PFSK-1 (cell line): ENCODE results near the gene LRBA.

Experiments used
- FOXP2 ChIP-seq: optimal IDR thresholded peaks from 2 replicates; pipeline ENCODE3; 2011; ENCODE audit warnings: borderline replicate concordance, control low read depth, inconsistent platforms; ENCODE audit not compliant: insufficient read depth; ENCODE audit errors: extremely low read length, extremely low read depth
- POLR2AphosphoS5 ChIP-seq: IDR thresholded peaks from 2 replicates; pipeline ENCODE4 v1.6.1; 2012; ENCODE audit warnings: low read depth, mild to moderate bottlenecking, control low read depth, low read length, moderate library complexity
- REST ChIP-seq, 2 experiments: IDR thresholded peaks; 2 replicates each; pipeline versions ENCODE4 v1.6.1 to v1.8.0; 2011 to 2012; ENCODE audit warnings: low read depth in 2 of 2, low read length in 2 of 2, control low read depth in 1 of 2, inconsistent platforms in 1 of 2, mild to moderate bottlenecking in 1 of 2, moderate library complexity in 1 of 2; ENCODE audit not compliant: insufficient read depth in 1 of 2
- SIN3A ChIP-seq: IDR thresholded peaks from 2 replicates; pipeline ENCODE4 v1.6.1; 2012; ENCODE audit warnings: mild to moderate bottlenecking, low read length, moderate library complexity, borderline replicate concordance; ENCODE audit not compliant: insufficient read depth
- TAF1 ChIP-seq: IDR thresholded peaks from 2 replicates; pipeline ENCODE4 v1.6.1; 2012; ENCODE audit warnings: low read length, control low read depth, borderline replicate concordance; ENCODE audit not compliant: insufficient read depth

Gene LRBA

GRCh38 chr4:150619042-150619441 is 396.0 kb downstream of the LRBA start:
- TF ChIP-seq SIN3A (no peak), FOXP2 (no peak)

DNA sequence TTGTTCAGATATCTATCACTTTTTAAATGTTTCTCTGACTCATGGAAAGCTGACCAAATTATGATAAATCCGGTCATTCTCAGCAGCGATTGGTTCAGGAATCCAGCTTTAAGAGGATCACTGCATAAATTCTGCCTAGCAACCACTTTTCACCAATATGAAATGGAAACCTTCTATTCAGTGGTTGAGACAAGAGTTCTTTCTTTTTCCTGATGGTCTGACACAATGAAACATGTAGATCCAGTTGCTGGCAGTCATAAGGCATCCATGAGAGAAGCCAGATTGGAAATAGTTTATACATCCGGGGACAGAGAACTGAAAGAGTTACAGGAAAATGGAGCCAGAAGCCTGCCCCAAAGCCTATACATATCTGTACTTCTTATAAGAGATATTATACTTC is 406.0 kb downstream of the LRBA start:
- TF ChIP-seq SIN3A, result no peak

GRCh38 chr4:150600812-150601445 is 414.2 kb downstream of the LRBA start:
- TF ChIP-seq FOXP2, result no peak
- TF ChIP-seq SIN3A, result no peak
- no peak for TF ChIP-seq REST (IDR thresholded peaks at IDR 0.05; ENCODE audit: insufficient read depth in 1 of 2, low read depth in 2 of 2, low read length in 2 of 2)
- TF ChIP-seq TAF1, result no peak
- no peak for TF ChIP-seq POLR2AphosphoS5

DNA sequence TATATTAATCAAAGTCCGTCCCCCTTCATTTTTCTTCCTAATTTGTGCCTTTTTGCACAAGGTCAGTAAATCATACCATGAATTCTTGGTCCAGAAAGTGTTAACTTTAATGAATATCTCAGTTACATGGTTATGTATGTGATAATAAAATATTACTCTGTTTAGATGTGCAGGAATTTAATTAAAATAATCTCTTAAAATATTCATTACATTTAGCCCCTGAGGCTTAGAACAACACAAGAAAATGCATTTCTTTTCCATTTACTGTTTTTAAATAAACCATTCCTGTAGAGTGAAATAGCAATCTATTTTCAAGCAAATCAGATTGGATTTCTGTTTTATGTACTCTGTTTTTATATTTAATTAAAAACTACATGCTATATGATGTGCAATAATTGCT is 415.5 kb downstream of the LRBA start:
- no peak for TF ChIP-seq POLR2AphosphoS5
- TF ChIP-seq SIN3A, result no peak
- TF ChIP-seq REST (IDR thresholded peaks at IDR 0.05; ENCODE audit: insufficient read depth in 1 of 2, low read depth in 2 of 2, low read length in 2 of 2), result no peak
- TF ChIP-seq TAF1, result no peak
- no peak for TF ChIP-seq FOXP2

- TF ChIP-seq TAF1, result peak; percentile 43; the same call in 1 of the 2 replicates
- TF ChIP-seq REST (IDR thresholded peaks at IDR 0.05; ENCODE audit: insufficient read depth in 1 of 2, low read depth in 2 of 2, low read length in 2 of 2), result no peak
These were observed 416.2 kb downstream of the LRBA start for GRCh38 chr4:150598909-150599308.

DNA sequence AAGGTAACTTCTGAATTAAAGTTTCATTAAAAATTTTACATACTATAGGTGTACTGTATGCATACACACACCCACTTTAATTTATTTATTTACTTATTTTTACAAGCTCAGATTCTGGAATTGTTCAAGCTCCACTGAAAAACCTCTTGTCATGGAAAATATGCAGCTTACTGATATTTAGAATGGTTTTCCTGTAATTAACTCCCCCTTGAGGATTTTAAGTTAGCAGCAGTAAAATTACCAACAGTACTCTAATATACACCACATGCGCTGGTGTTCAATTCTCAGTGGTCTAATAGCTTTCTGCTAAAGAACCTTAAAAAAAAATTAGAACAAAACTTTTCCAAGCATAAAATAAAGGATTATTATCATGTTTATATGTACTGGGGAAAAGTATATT is 421.1 kb downstream of the LRBA start:
- TF ChIP-seq TAF1, result no peak
- TF ChIP-seq POLR2AphosphoS5, result no peak
- no peak for TF ChIP-seq SIN3A
- no peak for TF ChIP-seq FOXP2
- TF ChIP-seq REST (IDR thresholded peaks at IDR 0.05; ENCODE audit: insufficient read depth in 1 of 2, low read depth in 2 of 2, low read length in 2 of 2), result no peak
